IMR-90 (cell line): ENCODE data around the gene PRDM1.

ENCODE experiments used
- BHLHE40 ChIP-seq: fragments of 150-350 bp; IDR thresholded peaks from 2 replicates; pipeline ENCODE4 v1.6.1; 2016; ENCODE audit warnings: mild to moderate bottlenecking, low read depth, low read length
- CEBPB ChIP-seq: IDR thresholded peaks from 2 replicates; pipeline ENCODE4 v1.6.1; 2012; ENCODE audit warnings: low read depth, low read length, improper control_type of control experiment
- CHD1 ChIP-seq: IDR thresholded peaks from 2 replicates; pipeline ENCODE4 v1.6.1; 2012; ENCODE audit warnings: low read depth, low read length, improper control_type of control experiment
- FOS ChIP-seq: fragments of 150-350 bp; IDR thresholded peaks from 2 replicates; pipeline ENCODE4 v1.6.1; 2016; ENCODE audit warnings: low read depth, low read length
- MAFK ChIP-seq: IDR thresholded peaks from 2 replicates; pipeline ENCODE4 v1.6.1; 2012; ENCODE audit warnings: low read depth, low read length, improper control_type of control experiment
- POLR2A ChIP-seq: IDR thresholded peaks from 2 replicates; pipeline ENCODE4 v1.6.1; 2012; ENCODE audit warnings: mild to moderate bottlenecking, low read depth, low read length
- RAD21 ChIP-seq: IDR thresholded peaks from 2 replicates; pipeline ENCODE4 v1.6.1; 2012; ENCODE audit warnings: low read length, improper control_type of control experiment
- RCOR1 ChIP-seq: IDR thresholded peaks from 2 replicates; pipeline ENCODE4 v1.6.1; 2012; ENCODE audit warnings: mild to moderate bottlenecking, low read length, improper control_type of control experiment; ENCODE audit not compliant: insufficient replicate concordance
- USF2 ChIP-seq: fragments of 150-350 bp; IDR thresholded peaks from 2 replicates; pipeline ENCODE4 v1.6.1; 2017; ENCODE audit warnings: mild to moderate bottlenecking, antibody characterized with exemption, low read length, low read depth
- TF ChIP-seq, protein P1 (sequence below): conservative IDR thresholded peaks from 2 replicates; pipeline ENCODE4 v1.5.1; 2012; ENCODE audit warnings: mild to moderate bottlenecking, low read depth, low read length, improper control_type of control experiment
- TF ChIP-seq, protein P2 (sequence below): fragments of 150-350 bp; IDR thresholded peaks from 2 replicates; pipeline ENCODE4 v1.6.1; 2016; ENCODE audit warnings: low read depth, mild to moderate bottlenecking, low read length, moderate library complexity, borderline replicate concordance

DNA sequence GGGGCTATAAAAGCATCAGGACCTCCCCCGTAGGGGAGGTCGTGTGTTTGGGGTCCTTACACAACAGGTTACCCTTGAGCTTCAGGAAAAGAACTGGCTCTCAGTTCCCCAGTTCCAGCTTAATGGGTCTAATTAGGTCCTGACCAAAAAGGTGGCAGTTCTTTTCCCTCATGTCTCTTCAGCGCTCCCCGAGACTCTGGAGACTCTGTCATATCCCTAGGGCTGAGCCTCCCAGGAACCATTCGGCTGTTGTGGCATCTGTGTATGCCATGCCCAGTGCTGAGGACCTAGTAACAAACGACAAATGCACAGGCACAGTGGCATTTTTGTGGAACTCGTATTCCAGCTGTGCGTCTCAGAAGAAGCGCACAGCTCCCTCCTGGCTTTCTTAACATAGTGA lies 14.6 kb downstream of the PRDM1 start:
- TF ChIP-seq, protein P1, sequence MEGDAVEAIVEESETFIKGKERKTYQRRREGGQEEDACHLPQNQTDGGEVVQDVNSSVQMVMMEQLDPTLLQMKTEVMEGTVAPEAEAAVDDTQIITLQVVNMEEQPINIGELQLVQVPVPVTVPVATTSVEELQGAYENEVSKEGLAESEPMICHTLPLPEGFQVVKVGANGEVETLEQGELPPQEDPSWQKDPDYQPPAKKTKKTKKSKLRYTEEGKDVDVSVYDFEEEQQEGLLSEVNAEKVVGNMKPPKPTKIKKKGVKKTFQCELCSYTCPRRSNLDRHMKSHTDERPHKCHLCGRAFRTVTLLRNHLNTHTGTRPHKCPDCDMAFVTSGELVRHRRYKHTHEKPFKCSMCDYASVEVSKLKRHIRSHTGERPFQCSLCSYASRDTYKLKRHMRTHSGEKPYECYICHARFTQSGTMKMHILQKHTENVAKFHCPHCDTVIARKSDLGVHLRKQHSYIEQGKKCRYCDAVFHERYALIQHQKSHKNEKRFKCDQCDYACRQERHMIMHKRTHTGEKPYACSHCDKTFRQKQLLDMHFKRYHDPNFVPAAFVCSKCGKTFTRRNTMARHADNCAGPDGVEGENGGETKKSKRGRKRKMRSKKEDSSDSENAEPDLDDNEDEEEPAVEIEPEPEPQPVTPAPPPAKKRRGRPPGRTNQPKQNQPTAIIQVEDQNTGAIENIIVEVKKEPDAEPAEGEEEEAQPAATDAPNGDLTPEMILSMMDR = no peak
- TF ChIP-seq USF2 (no peak), POLR2A (no peak), RAD21 (no peak), FOS (no peak), MAFK (no peak), BHLHE40 (no peak), RCOR1 (no peak), CHD1 (no peak), CEBPB (no peak)
- TF ChIP-seq, protein P2, sequence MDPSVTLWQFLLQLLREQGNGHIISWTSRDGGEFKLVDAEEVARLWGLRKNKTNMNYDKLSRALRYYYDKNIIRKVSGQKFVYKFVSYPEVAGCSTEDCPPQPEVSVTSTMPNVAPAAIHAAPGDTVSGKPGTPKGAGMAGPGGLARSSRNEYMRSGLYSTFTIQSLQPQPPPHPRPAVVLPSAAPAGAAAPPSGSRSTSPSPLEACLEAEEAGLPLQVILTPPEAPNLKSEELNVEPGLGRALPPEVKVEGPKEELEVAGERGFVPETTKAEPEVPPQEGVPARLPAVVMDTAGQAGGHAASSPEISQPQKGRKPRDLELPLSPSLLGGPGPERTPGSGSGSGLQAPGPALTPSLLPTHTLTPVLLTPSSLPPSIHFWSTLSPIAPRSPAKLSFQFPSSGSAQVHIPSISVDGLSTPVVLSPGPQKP = no peak
